Measurements from ENCODE around the gene TSC22D4.

DNA sequence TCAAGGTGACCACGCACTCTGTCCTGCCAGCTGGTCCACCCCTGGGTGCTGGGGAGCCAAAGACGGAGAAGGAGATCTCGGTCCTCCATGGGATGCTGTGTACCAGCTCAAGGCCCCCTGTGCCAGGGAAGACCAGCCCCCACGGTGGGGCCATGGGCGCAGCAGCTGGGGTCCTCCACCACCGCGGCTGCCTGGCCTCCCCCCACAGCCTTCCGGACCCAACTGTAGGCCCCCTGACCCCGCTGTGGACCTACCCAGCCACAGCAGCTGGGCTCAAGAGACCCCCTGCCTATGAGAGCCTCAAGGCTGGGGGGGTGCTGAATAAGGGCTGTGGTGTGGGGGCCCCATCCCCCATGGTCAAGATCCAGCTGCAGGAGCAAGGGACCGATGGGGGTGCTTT lies 10.1 kb upstream of the TSC22D4 start:
- TF ChIP-seq EZH2 (IDR thresholded peaks at IDR 0.05) = no peak
- TF ChIP-seq POLR2AphosphoS5 (IDR thresholded peaks at IDR 0.05; ENCODE audit: borderline replicate concordance, low read depth, low read length) = no peak
- no peak for TF ChIP-seq FOXP2 (optimal IDR thresholded peaks at IDR 0.05; ENCODE audit: control extremely low read depth, extremely low read length, insufficient read depth)
